HepG2 (cell line): ENCODE measurements around the gene SCRT2. TPM values are rescaled to one million over a fixed set of nuclear protein-coding genes. Genes with fewer than 3 reads are reported as not detected.
A peak's percentile ranks its signal among the peaks of the same experiment; 100 is the strongest.

ENCODE experiments used
- CSRNP2 ChIP-seq: sonication (generic); formaldehyde crosslinking; conservative IDR thresholded peaks from 2 replicates; pipeline ENCODE4 v1.8.0; 2022; ENCODE audit warnings: low read depth, missing genetic modification reagents
- EED ChIP-seq: sonication (generic); formaldehyde crosslinking; IDR thresholded peaks from 2 replicates; pipeline ENCODE4 v1.5.0; 2020; ENCODE audit warnings: mild to moderate bottlenecking, missing genetic modification reagents
- GFI1 ChIP-seq: sonication (generic); formaldehyde crosslinking; IDR thresholded peaks from 2 replicates; pipeline ENCODE4 v1.5.0; 2020; ENCODE audit warnings: missing genetic modification reagents, mild to moderate bottlenecking, borderline replicate concordance
- IRF9 ChIP-seq: sonication (generic); formaldehyde crosslinking; IDR thresholded peaks from 2 replicates; pipeline ENCODE4 v1.8.0; 2022; ENCODE audit warnings: missing genetic modification reagents, mild to moderate bottlenecking, borderline replicate concordance
- MTF1 ChIP-seq: sonication (generic); formaldehyde crosslinking; IDR thresholded peaks from 2 replicates; pipeline ENCODE4 v1.5.0; 2020; ENCODE audit warnings: missing genetic modification reagents
- MXD1 ChIP-seq: sonication (generic); formaldehyde crosslinking; IDR thresholded peaks from 2 replicates; pipeline ENCODE4 v1.4.0; 2020; ENCODE audit warnings: mild to moderate bottlenecking, missing genetic modification reagents
- NCOR1 ChIP-seq: fragments of 200-600 bp; sonication (generic); IDR thresholded peaks from 2 replicates; pipeline ENCODE4 v1.7.0; 2017; ENCODE audit warnings: antibody characterized with exemption, low read length, borderline replicate concordance
- NFE2 ChIP-seq: sonication (generic); formaldehyde crosslinking; IDR thresholded peaks from 2 replicates; pipeline ENCODE4 v1.4.0; 2020; ENCODE audit warnings: missing genetic modification reagents
- NFE2L2 ChIP-seq: fragments of 150-350 bp; IDR thresholded peaks from 2 replicates; pipeline ENCODE4 v1.6.1; 2014; ENCODE audit warnings: low read length
- RNF219 ChIP-seq: sonication (generic); formaldehyde crosslinking; IDR thresholded peaks from 2 replicates; pipeline ENCODE4 v1.5.0; 2020; ENCODE audit warnings: mild to moderate bottlenecking, missing genetic modification reagents
- TEAD3 ChIP-seq: optimal IDR thresholded peaks from 2 replicates; pipeline ENCODE3; 2016; ENCODE audit warnings: borderline replicate concordance
- TGIF2 ChIP-seq: IDR thresholded peaks from 2 replicates; pipeline ENCODE4 v1.6.1; 2016; ENCODE audit warnings: control low read depth, missing compliant biosample characterization
- XRCC5 ChIP-seq: fragments of 200-400 bp; formaldehyde crosslinking; optimal IDR thresholded peaks from 2 replicates; pipeline ENCODE3; 2017; ENCODE audit warnings: mild to moderate bottlenecking, low read length
- ZBTB10 ChIP-seq: sonication (generic); formaldehyde crosslinking; IDR thresholded peaks from 2 replicates; pipeline ENCODE4 v1.4.0; 2020; ENCODE audit warnings: missing genetic modification reagents, borderline replicate concordance
- ZBTB26 ChIP-seq: IDR thresholded peaks from 2 replicates; pipeline ENCODE4 v1.6.1; 2016; ENCODE audit warnings: missing compliant biosample characterization, missing genetic modification reagents, borderline replicate concordance
- ZFP62 ChIP-seq: sonication (generic); formaldehyde crosslinking; IDR thresholded peaks from 2 replicates; pipeline ENCODE4 v1.4.0; 2020; ENCODE audit warnings: missing genetic modification reagents
- ZNF746 ChIP-seq: sonication (generic); formaldehyde crosslinking; IDR thresholded peaks from 2 replicates; pipeline ENCODE4 v1.8.0; 2022; ENCODE audit warnings: mild to moderate bottlenecking, missing genetic modification reagents
- ZNF761 ChIP-seq: sonication (generic); formaldehyde crosslinking; conservative IDR thresholded peaks from 2 replicates; pipeline ENCODE4 v1.4.0; 2020; ENCODE audit warnings: mild to moderate bottlenecking, missing genetic modification reagents
- ZNF782 ChIP-seq: sonication (generic); formaldehyde crosslinking; IDR thresholded peaks from 2 replicates; pipeline ENCODE4 v1.4.0; 2020; ENCODE audit warnings: missing genetic modification reagents, mild to moderate bottlenecking, borderline replicate concordance
- polyA plus RNA-seq, 8 experiments: library from polyadenylated mRNA; depleted of rRNA in 3 of 8; stranded (reverse) in 7 of 8; unstranded in 1 of 8; fragments of >200 nt; fragmentation: Illumina TruSeq in 4 of 8; extraction: Trizol in 4 of 8; gene quantifications; 2 replicates each; pipeline versions ENCODE4 v1.2.1 to v1.2.3, GENCODE V29; 2011 to 2016; ENCODE audit warnings: low read depth in 4 of 8, missing spikeins in 1 of 8, mixed read lengths in 1 of 8; ENCODE audit not compliant: insufficient read depth in 1 of 8
- total RNA-seq, 5 experiments: library from RNA; depleted of rRNA; stranded (reverse); fragments of >200 nt; fragmentation: Illumina TruSeq; extraction: Trizol; gene quantifications; 2 replicates each; pipeline ENCODE4 v1.2.3, GENCODE V29; 2016; ENCODE audit warnings: low read depth in 1 of 5

Gene SCRT2
- total and polyA plus RNA-seq, 2 of the 13 experiments (the other 11 are each of a cell fraction or from before 2014, with no cell fraction given), result not detected

- TF ChIP-seq RNF219 (CRISPR knock-in tag), result no peak
- TF ChIP-seq ZBTB10 (CRISPR knock-in tag), result no peak
- TF ChIP-seq NFE2 (CRISPR knock-in tag), result no peak
- no peak for TF ChIP-seq GFI1
- TF ChIP-seq MTF1 (CRISPR knock-in tag), result no peak
- no peak for TF ChIP-seq ZNF746 (CRISPR knock-in tag)
- TF ChIP-seq IRF9, result no peak
- 0 out of 2 replicates have a peak, but pooled peaks have one; percentile 24 for TF ChIP-seq NFE2L2
- no peak for TF ChIP-seq CSRNP2 (CRISPR knock-in tag)
- TF ChIP-seq EED, result no peak
- 0 out of 2 replicates have a peak, but pooled peaks have one; percentile 42 for TF ChIP-seq TGIF2 (CRISPR knock-in tag)
- TF ChIP-seq MXD1 (CRISPR knock-in tag), result no peak
- TF ChIP-seq ZFP62 (CRISPR knock-in tag), result no peak
- TF ChIP-seq XRCC5, result peak; percentile 96
- no peak for TF ChIP-seq ZNF761
- TF ChIP-seq NCOR1, result no peak
- TF ChIP-seq ZBTB26 (CRISPR knock-in tag), result no peak
- TF ChIP-seq ZNF782 (CRISPR knock-in tag), result no peak
- TF ChIP-seq TEAD3 (CRISPR knock-in tag), result no peak
These were observed 8.1 kb downstream of the SCRT2 start (continued) for GRCh38 chr20:667351-668034.
